ENCODE results near the gene NUMA1.

Gene NUMA1

DNA sequence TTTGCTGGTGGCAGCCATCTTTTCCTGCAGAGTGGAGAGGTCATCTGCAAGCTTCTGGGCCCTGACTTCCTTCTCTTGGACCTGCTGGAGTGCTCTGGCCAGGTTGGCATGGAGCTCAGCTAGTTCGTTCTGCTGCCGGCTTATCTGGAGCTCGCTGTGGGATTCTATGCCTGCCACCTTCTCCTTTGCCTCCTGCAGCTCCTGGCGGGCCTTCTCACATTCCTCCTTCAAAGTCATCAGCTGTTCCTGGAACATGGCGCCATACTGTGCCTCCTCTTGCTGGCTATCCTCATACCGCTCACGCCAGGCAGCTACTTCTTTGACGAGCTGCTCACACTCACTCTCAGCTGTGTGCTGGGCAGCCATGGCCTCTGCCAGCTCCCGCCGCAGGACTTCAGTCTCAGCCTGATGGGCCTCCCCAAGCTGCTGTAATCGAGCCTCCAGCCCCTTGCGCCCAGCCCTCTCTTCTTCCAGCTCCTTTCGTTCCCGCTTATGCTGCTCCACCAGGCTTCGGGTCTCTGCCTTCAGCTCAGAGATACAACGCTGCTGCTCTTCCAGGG lies 65.5 kb downstream of the NUMA1 start:
- no peak for DNase-seq

DNA sequence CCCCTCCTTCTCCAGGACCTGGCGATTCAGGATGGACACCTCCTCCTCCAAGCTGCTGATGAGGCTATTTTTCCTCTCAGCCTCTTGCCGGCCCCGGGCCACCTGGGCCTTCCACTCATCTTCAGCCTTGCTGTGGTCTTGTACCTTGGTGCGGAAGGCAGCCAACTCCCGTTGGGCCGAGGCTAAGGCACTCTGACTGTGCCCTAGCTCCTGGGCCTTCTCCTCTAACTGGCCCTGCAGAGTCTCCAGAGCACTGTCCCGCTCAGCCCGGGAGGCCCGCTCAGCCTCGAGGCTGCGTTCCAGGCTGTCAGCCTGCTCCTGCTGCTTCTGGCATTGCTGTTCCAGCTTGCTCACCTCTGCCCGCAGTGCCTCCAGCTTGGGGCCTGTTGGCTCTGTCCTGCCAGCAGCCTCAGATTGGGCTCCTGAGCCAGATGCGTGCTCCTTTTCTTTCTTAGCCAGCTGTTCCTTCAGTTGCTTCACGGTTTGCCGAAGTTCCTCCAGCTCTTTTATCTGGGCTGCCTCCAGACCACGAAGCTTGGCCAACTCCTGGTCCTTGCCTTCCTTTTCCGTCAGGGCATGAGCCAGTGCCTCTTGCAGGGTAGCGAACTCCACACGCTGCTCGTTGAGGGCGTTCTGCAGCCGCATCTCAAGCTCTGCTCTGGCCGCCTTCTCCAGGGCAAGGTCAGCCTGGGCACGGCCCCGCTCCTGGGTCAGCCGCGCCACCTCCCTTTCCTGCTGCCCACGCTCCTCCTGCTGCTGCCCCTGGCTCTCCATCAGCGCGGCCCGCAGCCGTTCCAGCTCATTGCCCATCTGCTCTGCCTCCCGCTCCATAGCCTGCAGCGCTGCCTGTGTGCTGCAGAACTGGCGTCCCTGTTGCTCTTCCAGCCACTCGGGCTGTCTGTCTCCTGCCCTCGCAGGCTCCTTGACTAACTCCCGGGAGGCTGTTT lies 66.3 kb downstream of the NUMA1 start:
- no peak for DNase-seq

DNA sequence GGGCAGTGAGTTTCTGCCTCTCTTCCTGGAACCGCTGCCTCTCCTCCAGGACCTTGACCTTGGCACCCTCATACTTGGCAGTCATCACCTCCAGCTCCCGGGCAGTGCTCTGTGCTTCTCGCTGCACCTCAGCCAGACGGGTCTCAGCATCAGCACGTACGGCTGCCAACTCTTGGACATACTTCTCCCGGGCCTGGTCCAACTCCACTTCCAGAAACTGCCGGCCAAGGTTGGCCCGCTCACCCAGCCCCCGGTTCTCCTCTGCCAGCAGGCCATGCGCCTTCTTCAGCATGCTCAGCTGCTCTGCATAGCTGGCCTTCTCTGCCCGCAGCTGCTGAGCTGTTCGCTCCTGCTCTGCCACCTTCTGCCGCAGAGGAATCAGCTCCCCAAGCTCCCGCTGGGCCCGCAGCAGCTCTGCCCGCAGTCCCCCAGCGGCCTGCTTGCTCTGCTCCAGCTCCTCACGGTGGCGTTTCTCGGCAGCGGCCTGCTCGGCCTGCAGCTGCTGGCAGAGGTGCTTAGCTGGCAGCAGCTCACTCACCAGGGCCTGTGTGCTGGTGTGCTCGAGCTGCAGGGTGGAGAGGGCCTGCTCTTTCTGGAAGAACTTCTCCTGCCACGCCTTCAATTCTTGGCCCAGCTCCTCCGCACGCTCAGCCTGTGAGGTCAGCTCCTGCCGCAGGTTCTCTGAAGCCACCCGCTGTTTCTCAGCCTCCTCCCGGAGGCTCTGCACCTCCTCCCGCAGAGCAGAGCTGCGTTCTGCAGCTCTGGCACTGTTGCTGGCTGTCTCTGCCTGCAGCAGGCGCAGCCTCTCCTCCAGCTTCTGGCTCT lies 67.2 kb downstream of the NUMA1 start:
- no peak for DNase-seq

GRCh38 chr11:72012091-72012630 lies 68.2 kb downstream of the NUMA1 start:
- DNase-seq = no peak

DNA sequence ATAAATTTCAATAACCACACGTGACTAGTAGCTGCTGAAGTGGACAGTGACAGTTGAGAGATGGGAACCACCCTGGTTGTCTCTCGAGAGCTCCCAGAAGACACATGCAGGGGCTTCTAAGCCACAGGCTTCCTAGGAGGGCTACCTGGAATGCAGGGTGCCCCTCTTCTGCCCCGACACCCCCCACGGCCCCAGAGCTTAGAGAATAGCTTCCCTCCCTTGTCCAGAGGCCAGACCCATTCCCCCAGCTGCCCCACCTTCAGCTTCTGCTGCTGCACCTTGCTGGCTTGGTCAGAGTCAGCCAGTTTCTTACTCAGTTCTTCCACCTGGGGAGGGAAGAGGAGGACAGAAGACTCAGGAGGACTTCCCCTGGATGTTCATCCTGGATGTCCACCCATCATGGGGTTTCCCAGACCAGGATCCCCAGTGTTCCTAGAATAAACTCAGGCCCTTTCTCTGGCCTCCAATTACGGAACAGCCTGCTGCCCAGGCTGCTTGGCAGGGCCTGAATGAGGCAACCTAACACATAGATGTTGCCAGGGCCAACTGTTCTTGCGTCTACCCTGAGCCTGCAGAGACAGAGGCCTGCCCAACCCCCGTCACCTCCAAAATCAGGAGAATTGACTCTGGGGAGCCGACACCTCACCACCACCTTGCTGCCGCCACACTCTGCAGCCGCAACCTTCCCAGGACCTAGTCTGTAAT lies 69.7 kb downstream of the NUMA1 start:
- no peak for DNase-seq

GRCh38 chr11:72009156-72009555 lies 71.2 kb downstream of the NUMA1 start:
- no peak for DNase-seq

DNA sequence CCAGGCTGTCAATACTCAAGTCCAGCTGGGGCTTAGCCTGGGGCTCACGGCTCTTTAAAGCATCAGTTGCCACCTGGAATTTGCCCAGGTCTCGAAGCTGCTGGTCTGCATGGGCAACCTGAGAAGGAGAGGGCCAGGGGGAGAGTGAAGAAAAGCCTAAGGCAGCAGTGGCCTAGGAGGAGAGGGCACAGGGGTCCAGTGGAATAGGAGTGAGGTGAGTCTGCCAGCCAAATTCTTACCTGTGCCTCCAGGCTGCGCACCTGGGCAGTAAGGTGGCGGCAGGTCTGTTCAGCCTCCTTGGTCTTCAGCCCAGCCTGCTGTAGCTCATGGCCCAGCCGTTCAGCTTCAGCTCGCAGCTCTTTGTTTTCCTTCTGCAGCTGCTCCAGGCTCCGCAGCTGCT lies 71.6 kb downstream of the NUMA1 start:
- no peak for DNase-seq

- no peak for DNase-seq
Measured at GRCh38 chr11:72007587-72007986, 72.8 kb downstream of the NUMA1 start.

DNA sequence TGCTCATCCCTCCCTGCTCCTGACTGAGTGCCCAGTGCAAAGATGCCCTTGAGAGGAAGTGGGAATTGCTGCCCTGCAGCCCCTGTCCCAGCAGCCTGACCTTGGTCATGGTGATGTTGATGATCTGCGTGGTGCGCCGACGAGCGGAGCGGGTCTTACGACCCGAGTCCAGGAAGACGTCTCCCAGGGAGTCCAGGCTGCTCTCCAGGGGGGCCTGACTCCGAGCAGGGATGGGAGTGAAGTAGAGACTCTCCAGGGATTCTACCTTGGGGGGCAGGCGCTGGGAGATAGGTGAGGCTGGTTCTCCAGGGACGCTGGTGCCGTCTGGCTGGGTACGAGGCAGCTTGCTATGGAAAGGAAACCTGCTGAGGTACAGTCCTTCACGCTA lies 73.3 kb downstream of the NUMA1 start:
- DNase-seq = no peak

DNA sequence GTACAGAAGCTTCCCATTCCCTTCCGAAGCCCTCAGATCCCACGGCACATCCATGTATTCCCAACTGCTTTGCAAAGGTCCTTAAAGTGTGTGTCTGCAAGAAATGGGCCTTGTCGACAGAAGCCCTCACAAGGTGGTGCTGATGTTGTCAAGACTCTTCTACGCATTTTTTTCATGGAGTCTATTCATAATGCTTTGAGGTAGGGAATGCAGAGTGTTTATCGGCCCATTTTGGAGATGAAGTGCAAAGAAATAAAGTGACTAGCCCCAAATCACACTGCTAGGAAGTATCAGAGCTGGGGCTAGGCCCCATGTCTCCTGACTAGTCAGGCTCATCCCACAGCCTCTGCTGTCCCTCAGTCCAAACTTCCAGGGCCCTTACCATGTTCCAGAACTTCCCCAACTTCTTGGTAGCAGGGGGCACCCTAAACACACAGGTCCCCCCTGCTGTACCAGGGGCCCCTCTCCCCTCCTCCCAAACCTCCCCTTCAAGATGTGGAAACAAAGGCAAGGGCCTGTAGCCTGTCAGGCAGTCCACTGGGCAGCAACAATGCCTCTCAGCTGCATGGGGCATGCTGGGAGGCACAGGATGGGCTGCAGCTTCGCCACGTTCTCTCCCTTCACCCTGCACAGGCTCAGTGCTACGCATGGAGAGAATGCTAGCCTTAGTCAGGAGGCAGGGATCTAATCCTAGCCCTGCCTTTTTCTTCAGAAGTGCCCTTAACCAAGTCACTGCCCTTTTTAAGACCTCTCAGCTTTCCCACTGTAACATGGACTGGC lies 73.8 kb downstream of the NUMA1 start:
- no peak for DNase-seq

GRCh38 chr11:72005347-72006260 lies 74.7 kb downstream of the NUMA1 start:
- no peak for DNase-seq

GRCh38 chr11:72004515-72005346 lies 75.6 kb downstream of the NUMA1 start:
- DNase-seq = no peak

GRCh38 chr11:72003776-72004171 lies 76.6 kb downstream of the NUMA1 start:
- no peak for DNase-seq

DNA sequence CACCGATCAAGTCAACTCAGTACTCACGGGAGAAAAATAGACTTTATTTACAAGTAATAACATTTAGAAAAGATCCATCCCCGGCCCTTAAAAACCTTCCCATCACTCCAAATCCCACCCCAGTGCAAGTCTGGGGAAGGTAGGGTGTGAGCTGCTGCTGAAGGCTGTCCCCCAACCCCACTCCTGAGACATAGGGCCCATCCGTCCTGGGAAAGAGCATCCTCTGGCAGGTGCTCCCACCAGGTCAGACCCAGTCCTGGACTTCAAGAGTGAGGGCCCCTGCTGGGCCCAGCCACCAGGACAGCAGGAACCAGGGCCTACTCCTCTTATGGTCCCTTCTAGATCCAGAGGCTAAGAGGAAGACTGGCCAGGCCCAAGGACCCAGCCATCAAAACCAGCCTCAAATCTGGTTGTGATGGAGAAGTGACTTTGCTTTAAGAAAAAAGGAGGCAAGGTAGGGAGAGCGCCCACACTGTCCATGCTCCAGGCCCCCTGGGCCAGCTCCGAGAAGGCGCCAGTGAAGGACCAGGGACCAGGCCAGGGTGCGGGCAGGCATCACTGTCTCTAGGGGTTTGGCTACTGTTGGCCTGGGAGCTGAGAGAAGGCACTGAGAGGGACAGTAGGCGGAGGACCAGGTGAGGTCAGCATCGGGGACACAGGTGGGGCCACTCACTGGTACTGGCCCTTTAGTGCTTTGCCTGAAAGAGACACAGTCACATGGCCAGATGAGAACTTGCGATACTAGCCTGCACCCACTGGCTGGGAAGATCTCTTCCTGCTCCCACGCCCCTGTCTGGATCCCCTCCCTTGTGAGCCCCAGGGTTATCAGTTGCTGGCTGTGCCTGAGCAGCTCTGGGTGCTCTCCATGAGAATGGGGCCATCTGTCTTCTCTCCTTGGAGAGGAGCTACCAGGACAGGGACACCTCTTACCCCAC lies 77.2 kb downstream of the NUMA1 start:
- no peak for DNase-seq

- DNase-seq = no peak
Measured at GRCh38 chr11:72001834-72002591, 78.3 kb downstream of the NUMA1 start.

DNA sequence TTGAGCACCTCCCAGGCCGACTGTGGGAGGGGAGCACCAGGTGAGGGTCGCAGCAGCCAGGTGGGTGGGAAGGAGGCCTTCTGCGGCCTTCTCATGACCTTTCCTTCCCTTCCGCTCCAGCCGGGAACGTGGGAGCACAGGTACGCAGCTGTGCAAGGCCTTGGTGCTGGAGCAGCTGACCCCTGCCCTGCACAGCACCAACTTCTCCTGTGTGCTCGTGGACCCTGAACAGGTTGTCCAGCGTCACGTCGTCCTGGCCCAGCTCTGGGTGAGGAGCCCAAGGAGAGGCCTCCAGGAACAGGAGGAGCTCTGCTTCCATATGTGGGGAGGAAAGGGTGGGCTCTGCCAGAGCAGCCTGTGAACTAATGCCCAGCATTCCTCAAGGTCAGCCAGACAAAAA lies 79.1 kb downstream of the NUMA1 start:
- DNase-seq = no peak

DNA sequence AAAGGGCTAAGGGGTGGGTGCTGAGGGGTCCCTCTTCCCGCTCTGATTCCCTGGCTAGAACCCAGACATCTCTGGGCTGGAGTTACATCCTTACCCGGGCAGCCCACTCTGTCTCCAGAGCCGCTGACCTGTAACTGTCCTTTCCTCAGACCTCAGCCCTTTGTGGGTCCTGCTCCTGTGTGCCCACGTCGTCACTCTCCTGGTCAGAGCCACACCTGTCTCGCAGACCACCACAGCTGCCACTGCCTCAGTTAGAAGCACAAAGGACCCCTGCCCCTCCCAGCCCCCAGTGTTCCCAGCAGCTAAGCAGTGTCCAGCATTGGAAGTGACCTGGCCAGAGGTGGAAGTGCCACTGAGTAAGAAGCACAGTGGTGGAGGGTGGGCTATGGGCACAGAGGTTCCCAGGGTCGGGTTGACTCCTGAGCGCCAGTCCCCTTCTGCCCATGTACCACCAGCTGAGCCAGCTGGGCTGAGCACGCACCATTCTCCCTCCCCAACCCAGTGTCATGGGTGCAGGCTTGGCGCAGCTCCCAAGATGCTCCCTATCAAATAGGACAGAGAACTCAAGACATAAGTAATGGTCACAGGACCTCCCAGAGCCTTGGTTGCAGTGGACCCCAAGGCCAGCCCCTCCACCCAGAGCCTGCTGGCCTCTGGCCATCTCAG lies 80.0 kb downstream of the NUMA1 start:
- DNase-seq = no peak
